UCSD-AML1 (cell line): ENCODE measurements around the gene RAX.
"Not testable (repeated sequence)": the region's sequence is repeated elsewhere in the genome, so short reads cannot be mapped to it uniquely, and the experiment has no call there.

Source experiments
- DNase-seq: peaks from one replicate; lab custom pipeline; 2025; ENCODE audit not compliant: unreplicated experiment; lab: John Stamatoyannopoulos, UW

RAX gene

DNA sequence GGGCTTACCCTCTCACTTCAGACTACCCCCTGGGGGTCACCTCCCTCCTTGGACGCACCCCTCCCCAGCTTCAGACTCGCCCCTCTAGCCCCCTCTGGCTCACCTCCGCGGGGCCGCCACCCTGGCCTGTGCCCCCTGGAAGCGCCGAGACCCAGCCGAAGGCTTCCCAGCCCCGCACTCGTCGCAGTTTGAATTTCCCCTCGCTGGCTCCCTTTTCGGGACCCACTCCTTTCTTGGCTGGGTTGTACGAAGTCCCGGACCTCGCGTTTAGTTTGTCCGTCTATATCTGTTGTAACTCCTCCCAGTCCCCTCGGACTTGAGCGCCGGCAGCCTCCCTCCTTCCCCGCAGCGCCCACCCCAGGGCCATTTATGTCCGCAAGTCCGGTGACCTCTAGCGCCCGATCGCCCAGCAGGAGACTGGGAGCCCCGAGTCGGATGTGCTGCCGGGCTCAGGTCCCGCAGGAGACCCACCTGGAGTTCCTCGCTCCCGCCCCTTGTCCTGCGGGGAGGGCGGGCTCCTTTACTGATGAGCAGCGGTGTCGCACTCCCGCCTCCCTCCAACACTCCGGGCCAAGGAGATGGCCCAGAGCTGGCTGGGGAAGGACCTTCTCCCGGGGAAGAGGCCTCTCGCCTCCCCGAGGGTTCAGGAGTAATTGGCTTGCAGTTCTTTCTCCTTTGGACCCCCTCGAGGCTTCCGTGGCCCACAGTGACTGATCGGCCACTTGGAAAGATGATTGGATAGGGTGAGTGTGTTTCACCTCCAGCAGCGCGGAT lies 692 bp upstream of the RAX start:
- no peak for DNase-seq

- no peak for DNase-seq
Measured at GRCh38 chr18:59272221-59272888, 899 bp downstream of the RAX start.

GRCh38 chr18:59271606-59272220 lies 1.5 kb downstream of the RAX start:
- no peak for DNase-seq

- DNase-seq, result no peak
Measured at GRCh38 chr18:59270689-59271257, 2.5 kb downstream of the RAX start.

- no peak for DNase-seq
Measured at GRCh38 chr18:59269563-59270119, 3.6 kb downstream of the RAX start.

DNA sequence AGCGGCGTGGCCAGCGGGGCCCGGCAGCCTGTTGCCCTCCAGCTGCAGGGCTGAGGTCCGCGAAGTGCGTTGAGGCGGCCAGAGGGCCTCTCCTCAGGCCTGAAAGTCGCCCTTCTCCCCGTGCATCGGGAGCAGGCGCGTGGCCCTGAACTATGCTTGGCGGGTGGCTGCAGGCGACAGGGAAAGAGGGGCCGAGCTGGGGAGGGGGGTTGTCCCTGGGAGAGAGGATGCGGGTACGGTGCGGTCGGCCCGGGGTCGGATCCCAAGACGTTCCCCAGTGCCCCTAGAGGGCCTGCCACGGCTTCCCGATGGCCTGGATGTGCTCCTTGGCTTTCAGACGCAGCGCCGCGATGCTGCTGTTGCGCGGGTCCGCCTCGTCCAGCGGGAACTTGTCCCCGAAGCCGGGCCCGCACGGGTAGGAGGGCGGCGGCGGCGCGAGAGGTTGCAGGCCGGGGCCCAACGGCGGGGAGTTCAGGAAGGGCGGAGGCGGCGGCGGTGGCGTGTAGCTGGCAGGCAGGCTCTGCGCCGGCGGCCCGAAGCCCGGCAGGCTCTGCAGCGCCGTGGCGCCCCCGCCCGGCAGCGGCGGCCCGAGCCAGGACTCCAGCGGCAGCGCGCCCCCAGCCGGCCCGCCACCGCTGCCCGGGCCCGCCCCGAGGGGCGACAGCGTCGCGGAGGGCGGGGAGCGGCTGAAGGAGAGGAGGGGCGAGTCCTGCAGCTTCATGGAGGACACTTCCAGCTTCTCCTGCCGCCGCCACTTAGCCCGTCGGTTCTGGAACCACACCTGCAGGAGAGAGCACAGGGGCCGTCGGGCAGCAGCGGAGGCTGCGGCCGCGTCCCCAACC lies 4.3 kb downstream of the RAX start:
- DNase-seq, result peak; percentile 18

DNA sequence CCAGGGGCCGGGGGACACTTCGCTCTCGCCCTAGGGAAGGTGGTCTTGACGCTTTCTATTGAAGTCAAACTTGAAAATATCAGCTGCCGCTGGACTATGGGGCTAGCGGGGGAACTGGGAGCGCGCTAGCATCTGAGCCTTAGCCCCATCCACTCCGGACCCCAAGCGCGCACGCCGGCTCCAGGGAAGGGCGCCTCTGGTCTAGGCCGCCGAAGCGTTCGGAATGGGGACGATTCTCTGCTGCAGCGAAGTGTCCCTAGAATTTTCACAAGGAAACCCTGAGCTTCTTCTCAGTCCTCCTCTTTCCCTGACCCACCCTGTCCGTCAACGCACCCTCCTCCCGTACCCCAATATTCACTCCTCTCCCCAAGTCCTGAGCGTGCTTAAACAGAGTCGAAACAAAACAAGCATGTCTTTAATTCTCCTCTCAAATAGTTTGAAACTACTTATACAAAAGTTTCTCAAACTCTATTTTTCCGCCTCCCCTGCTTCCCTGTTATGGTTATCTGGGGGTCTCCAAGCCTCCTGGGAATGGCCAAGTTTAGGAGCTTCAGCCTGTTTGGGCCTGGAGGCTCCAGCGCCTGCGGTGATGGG lies 5.0 kb downstream of the RAX start:
- no peak for DNase-seq

GRCh38 chr18:59267503-59268126 lies 5.6 kb downstream of the RAX start:
- no peak for DNase-seq

DNA sequence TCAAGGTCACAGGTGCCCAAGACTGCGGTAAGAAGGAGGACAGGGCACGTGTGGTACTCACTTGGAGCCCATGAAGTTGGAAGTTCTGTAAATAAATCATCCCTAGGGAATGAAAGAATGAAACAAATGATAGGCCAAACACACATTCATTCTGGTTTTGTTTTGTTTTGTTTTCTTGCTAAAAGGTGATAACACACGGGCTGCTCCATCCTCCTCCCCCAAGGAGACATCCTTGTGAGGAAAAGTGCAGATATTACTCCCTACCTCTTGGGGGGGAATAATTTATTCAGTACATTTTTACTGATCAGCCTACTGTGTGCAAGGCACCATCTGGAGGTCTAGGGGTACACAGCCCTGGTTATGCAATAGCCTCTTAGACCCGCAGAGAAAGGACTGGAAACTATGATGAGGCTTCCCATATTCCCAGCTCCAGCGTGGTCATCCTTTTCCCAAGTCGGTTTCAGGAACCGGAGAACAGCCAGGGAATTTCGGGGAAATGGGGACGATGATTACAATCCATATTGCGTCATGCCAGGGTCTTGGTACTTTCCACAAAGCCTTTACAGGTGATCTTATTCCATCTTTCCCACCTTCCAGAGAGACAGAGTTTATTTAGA lies 6.3 kb downstream of the RAX start:
- DNase-seq, result no peak

- no peak for DNase-seq
Measured at GRCh38 chr18:59266459-59266858, 6.8 kb downstream of the RAX start.

- DNase-seq, result no peak
Measured at GRCh38 chr18:59265974-59266369, 7.3 kb downstream of the RAX start.

DNA sequence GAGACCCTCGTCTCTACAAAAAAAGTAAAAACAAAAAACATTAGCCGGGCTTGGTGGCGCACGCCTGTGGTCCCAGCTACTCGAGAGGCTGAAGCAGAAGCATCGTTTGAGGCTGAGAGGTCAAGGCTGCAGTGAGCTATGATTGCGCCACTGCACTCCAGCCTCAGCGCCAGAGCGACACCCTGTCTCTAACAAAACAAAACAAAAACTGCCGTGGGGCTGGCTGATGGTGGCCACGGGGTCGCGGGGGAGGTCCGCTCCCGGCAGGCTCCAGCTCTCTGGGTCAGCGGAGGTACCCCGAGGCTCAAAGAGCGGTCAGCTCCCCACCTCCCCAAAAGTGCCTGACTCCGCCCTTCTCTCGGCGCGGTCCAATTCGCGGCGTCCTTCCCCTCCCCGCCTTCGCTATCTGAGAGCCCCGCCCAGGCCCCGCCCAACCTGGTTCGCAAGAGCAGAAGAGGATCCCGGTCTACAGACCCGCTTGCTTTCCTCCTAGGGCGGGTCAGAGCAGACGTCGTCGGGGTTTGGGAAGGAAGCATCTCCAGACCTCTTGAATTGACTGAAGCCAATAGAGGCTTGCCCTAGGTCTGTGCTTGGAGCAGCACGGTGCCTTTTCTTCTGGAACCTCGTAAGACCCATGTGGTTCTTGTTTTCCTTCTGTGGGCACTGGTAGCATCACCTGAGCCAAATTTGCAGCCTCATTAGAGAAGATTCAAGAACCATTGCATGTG lies 7.8 kb downstream of the RAX start:
- no peak for DNase-seq

- no peak for DNase-seq
Measured at GRCh38 chr18:59264651-59265245, 8.5 kb downstream of the RAX start.

- no peak for DNase-seq
Measured at GRCh38 chr18:59264121-59264571, 9.1 kb downstream of the RAX start.

DNA sequence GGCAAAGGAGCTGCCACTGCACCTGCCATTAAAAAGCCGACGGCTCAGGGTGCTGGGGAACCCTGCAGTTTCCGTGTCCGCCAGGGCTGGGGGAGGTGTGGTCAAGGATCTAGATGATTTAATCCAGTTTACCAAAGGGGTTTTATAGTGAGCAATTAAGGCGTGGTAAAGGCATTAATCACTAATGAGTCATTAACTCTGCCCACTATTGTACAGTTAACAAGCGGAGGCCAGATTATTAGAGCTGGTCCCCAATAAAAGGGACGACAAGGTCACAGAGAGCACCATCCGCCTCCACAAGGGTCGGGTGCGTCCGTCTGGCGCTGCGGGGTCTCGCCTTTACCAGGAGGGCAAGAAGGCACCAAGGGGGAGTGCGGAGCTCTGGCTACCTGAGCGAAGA lies 9.6 kb downstream of the RAX start:
- no peak for DNase-seq

- DNase-seq, result not testable (repeated sequence)
Measured at GRCh38 chr18:59262243-59262642, 11.0 kb downstream of the RAX start.

GRCh38 chr18:59261842-59262241 lies 11.4 kb downstream of the RAX start:
- not testable (repeated sequence) for DNase-seq

GRCh38 chr18:59255491-59255890 lies 17.8 kb downstream of the RAX start:
- not testable (repeated sequence) for DNase-seq
